NCI-H1694 treated with DMSO at 0.1 percent for 48 hours (cell line): Measurements from ENCODE around the gene NUAK1.
"Not testable (repeated sequence)": the region's sequence is repeated elsewhere in the genome, so short reads cannot be mapped to it uniquely, and the experiment has no call there.

ENCODE experiments used
- DNase-seq: peaks from one replicate; lab custom pipeline; 2025; lab: John Stamatoyannopoulos, UW

The NUAK1 gene

GRCh38 chr12:106033161-106033675 is 105.5 kb downstream of the NUAK1 start:
- no peak for DNase-seq

GRCh38 chr12:106032623-106032925 is 106.2 kb downstream of the NUAK1 start:
- DNase-seq: no peak

GRCh38 chr12:106031761-106032622 is 106.8 kb downstream of the NUAK1 start:
- no peak for DNase-seq

GRCh38 chr12:106030210-106031071 is 108.3 kb downstream of the NUAK1 start:
- no peak for DNase-seq

- DNase-seq: no peak
Measured at GRCh38 chr12:106029532-106029931, 109.2 kb downstream of the NUAK1 start.

GRCh38 chr12:106027911-106028310 is 110.8 kb downstream of the NUAK1 start:
- DNase-seq: no peak

GRCh38 chr12:106027286-106027685 is 111.5 kb downstream of the NUAK1 start:
- DNase-seq: no peak

GRCh38 chr12:106025129-106025528 is 113.6 kb downstream of the NUAK1 start:
- DNase-seq: no peak

- DNase-seq: no peak
Measured at GRCh38 chr12:106023039-106023438, 115.7 kb downstream of the NUAK1 start.

- no peak for DNase-seq
Measured at GRCh38 chr12:106022568-106023012, 116.2 kb downstream of the NUAK1 start.

- no peak for DNase-seq
Measured at GRCh38 chr12:106021516-106021915, 117.2 kb downstream of the NUAK1 start.

GRCh38 chr12:106020736-106021135 is 118.0 kb downstream of the NUAK1 start:
- no peak for DNase-seq

- DNase-seq: no peak
Measured at GRCh38 chr12:106019144-106019543, 119.6 kb downstream of the NUAK1 start.

GRCh38 chr12:106018286-106018685 is 120.5 kb downstream of the NUAK1 start:
- DNase-seq: no peak

- DNase-seq: not testable (repeated sequence)
Measured at GRCh38 chr12:106016601-106017278, 122.0 kb downstream of the NUAK1 start.

GRCh38 chr12:106015646-106016045 is 123.1 kb downstream of the NUAK1 start:
- DNase-seq: no peak

GRCh38 chr12:106013941-106014340 is 124.8 kb downstream of the NUAK1 start:
- DNase-seq: no peak
